AG10803 (cell line): ENCODE data around the gene PRRG4.

Source experiments
- DNase-seq: peaks from one replicate; pipeline ENCODE4 v3.0.0; 2010; ENCODE audit warnings: low read depth
- H3K4me3 ChIP-seq: 2 replicates; pipeline ENCODE4 v1.5.1; 2011; ENCODE audit warnings: mild to moderate bottlenecking, low read length, control low read depth
- CTCF ChIP-seq: conservative IDR thresholded peaks from 2 replicates; pipeline ENCODE4 v1.5.1; 2011; ENCODE audit warnings: mild to moderate bottlenecking, low read length, control low read depth, inconsistent platforms

PRRG4 gene

GRCh38 chr11:32843544-32843943 is 13.8 kb downstream of the PRRG4 start:
- no peak overlapping the region for H3K4me3 ChIP-seq
- TF ChIP-seq CTCF, result no peak
- DNase-seq, result no peak

- no peak overlapping the region for H3K4me3 ChIP-seq
- TF ChIP-seq CTCF, result no peak
- no peak for DNase-seq
These were observed 17.8 kb downstream of the PRRG4 start for GRCh38 chr11:32847511-32847910.

GRCh38 chr11:32849761-32850160 is 20.0 kb downstream of the PRRG4 start:
- TF ChIP-seq CTCF, result no peak
- DNase-seq, result no peak

GRCh38 chr11:32851251-32851650 is 21.5 kb downstream of the PRRG4 start:
- TF ChIP-seq CTCF, result no peak
- DNase-seq, result no peak
- no peak overlapping the region for H3K4me3 ChIP-seq

More at GRCh38 chr11:32849761-32850160, 20.0 kb downstream of the PRRG4 start:
- H3K4me3 ChIP-seq, result no peak overlapping the region

- TF ChIP-seq CTCF, result no peak
- H3K4me3 ChIP-seq, result no peak overlapping the region
- peak; percentile 59 for DNase-seq
These were observed 22.5 kb downstream of the PRRG4 start for GRCh38 chr11:32852207-32852606.

GRCh38 chr11:32855601-32856000 is 25.9 kb downstream of the PRRG4 start:
- no peak for TF ChIP-seq CTCF
- H3K4me3 ChIP-seq, result no peak overlapping the region
- no peak for DNase-seq

GRCh38 chr11:32858731-32859130 is 29.0 kb downstream of the PRRG4 start:
- no peak overlapping the region for H3K4me3 ChIP-seq
- TF ChIP-seq CTCF, result no peak; the same call in 1 of the 2 replicates
- no peak for DNase-seq
